GM21360 (cell line): ENCODE data around the gene GOLGA1.
"Not testable (repeated sequence)": the region's sequence is repeated elsewhere in the genome, so short reads cannot be mapped to it uniquely, and the experiment has no call there.

ENCODE experiments used
- ATAC-seq: cut with Tn5 transposase; IDR thresholded peaks from one replicate; pipeline ENCODE4 v1.9.1; 2021; ENCODE audit warnings: mild to moderate bottlenecking, moderate library complexity; ENCODE audit not compliant: unreplicated experiment

GOLGA1 gene

DNA sequence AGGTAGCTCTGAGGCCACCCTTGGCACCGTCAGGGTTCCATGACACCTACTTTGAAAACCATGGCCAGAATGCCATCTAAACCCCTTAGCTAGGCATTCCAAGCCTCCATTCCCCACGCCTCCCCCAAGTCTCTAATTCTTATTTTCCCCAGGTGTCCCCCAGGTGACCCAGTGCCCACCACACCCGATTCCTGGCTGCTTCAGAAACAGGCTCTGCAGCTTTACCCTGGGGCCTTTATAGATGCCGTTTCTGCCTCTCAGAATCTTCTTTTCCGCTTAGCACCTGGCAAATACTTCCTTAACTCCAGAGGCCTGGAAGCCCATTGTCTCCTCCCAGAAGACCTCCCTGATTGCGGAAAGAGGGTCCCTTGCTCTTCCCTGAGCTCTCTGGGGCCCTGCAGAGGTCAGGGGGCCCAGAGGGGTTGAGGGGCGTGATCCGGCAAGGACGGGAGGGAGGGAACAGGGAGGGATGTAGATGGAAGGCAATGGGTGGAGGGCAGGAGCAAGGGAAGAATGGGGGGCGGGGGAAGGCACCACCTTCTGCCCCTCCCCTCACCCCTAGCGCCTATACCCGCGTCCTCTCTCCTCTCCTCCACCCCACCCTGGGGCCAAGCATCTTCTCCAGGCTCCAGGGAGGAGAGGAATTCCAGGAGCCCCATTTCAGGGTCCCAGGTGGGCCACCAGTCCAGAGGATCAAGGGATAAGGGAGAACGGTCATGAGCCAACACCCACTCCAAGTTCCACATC is 99.6 kb downstream of the GOLGA1 start:
- no peak for ATAC-seq

DNA sequence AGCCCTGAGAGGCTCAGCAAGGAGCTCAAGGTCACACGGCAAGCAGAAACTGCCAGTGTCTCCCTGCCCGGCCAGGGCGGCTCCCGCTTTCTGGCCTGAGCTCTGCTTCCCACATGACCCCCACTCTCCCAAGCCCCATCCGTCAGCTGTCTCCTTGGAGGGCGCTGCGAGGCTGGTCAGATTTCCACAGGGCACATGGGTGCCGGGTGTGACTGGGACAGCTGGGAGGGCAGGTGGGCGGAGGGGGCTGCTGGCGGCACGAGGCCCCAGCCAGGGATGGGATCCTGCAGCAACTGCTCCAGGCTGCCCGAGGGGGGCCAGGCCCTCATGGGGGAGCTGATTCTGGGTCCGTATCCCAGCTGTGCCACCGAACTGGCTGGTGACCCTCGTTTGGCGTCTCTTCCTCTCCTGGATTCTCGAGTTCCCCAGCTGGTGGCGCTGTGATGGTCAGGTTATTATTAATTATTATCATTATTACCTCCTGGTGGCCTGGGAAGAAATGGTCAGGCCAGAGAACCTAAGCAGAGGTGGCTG is 100.5 kb downstream of the GOLGA1 start:
- ATAC-seq: no peak

DNA sequence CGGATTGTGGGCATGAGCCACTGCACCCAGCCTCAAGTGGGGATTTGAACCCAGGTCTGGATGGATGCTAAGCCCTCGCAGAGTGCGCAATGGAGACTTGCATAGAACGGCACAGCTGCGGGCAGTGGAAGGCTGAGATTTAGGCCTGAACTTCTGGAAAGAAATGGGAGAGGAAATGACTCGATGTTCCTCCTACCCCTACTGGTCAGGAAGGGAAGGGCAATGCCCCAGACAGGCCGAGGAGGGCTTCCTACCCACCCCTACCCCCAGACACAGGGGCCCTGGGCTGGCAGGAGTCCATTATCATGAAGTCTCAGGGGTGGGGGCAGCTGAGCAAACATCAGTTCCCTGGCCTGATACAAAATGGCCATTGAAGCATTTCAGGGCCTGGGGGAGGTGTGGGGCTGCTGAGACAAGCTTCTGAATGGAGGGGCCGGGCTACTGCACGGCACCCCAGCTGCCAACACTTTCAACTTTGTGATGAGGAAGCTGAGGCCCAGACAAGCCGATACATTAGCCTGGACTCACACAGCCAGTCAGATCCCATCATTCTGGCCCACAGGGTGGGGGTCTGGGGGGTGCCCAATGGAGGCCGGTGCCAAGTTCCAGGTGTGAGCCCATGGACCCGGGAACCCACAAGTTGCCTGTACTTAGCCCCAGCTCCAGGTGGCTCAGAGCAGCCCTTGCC is 101.1 kb downstream of the GOLGA1 start:
- no peak for ATAC-seq

DNA sequence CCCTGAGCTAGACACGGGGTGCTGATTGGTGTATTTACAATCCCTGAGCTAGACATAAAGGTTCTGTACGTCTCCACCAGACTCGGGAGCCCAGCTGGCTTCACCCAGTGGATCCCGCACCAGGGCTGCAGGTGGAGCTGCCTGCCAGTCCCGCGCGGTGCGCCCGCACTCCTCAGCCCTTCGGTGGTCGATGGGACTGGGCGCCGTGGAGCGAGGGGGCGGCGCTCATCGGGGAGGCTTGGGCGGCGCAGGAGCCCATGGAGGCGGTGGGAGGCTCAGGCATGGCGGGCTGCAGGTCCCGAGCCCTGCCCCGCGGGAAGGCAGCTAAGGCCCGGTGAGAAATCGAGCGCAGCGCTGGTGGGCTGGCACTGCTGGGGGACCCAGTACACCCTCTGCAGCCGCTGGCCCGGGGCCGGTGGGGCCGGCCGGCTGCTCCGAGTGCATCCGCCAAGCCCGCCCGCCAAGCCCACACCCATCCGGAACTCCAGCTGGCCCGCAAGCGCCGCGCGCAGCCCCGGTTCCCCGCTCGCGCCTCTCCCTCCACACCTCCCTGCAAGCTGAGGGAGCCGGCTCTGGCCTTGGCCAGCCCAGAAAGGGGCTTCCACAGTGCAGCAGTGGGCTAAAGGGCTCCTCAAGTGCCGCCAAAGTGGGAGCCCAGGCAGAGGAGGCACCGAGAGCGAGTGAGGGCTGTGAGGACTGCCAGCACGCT is 102.2 kb downstream of the GOLGA1 start:
- ATAC-seq: not testable (repeated sequence)

DNA sequence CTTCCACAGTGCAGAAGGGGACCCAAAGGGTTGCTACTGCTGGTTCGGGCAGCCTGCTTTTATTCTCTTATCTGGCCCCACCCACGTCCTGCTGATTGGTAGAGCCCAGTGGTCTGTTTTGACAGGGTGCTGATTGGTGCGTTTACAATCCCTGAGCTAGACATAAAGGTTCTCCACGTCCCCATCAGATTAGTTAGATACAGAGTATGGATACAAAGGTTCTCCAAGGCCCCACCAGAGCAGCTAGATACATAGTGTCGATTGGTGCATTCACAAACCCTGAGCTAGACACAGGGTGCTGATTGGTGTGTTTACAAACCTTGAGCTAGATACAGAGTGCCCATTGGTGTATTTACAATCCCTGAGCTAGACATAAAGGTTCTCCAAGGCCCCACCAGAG is 102.8 kb downstream of the GOLGA1 start:
- ATAC-seq: not testable (repeated sequence)

DNA sequence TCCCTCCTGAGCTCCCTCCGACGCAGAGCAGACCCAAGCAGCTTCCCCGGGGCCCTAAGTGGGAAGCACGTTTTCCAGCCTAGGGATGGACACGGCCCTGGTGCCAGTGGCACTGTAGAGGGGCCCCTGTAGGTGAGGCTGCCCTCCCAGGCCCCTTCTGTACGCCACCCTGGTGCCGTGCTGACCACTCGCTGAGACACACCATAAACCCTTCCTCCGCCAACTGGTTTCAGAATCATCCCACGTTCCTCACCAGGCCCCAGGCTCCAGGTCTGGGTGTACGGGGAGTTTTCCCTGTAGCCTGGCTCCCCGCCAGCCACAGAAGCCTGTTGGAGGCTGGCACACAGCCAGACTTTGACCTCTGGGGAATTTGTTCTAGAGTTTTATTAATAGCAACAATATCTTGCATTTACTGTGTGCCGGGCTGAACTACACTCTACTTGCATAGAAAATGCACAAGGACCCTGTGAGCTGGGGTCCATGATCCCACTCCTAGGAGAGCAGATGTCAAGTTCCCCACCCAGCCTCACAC is 105.8 kb downstream of the GOLGA1 start:
- ATAC-seq: no peak

DNA sequence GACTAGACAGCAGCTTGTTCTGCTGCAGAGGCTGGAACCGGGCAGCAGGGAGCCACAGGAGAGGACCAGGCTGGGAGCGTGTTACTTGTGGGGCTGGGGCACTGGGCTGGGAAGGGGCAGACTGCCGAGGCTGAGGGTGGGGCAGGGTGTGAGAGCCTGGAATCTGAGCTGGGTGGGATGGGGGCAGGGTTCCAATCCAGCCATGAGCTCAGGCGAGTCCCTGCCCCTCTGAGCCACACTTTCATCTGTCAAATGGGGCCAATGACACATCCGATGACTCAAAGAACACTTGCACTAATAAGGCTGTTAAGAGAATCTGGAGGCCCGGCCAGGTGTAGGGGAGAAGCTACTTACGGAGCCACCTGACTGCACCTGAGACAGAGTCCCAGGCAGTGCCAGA is 106.3 kb downstream of the GOLGA1 start:
- no peak for ATAC-seq

DNA sequence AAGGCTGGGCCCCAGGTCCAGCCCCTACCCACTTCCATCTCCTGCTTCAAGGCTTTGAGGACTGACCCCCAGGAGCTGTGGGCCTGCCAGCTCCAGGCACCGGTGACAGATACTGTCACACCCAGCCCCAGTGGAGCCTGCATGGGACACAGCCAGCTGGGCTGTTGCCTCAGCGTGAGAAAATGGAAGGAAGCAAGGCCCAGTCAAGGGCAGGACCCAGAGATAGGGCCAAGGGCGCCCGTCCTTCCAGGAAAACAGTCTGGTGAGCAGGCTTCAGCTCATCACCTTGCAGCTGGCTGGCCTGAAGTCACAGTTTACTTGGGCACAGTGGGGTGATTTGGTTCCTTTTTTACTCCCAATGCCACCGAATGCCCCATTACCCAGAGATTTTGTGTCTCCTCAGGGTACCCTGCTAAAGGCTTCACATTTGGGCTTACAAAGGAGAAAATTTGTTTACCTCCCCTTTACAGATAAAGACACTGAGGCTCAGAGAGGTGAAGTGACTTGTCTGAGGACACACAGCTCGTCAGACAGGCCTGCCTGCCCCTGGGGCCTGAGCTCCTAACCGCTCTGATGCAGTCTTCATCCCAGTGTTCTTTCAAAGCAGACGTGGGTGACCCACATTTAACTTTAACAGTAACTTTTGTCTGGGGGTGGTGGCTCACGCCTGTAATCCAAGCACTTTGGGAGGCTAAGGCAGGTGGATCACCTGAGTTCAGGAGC is 109.1 kb downstream of the GOLGA1 start:
- ATAC-seq: no peak

DNA sequence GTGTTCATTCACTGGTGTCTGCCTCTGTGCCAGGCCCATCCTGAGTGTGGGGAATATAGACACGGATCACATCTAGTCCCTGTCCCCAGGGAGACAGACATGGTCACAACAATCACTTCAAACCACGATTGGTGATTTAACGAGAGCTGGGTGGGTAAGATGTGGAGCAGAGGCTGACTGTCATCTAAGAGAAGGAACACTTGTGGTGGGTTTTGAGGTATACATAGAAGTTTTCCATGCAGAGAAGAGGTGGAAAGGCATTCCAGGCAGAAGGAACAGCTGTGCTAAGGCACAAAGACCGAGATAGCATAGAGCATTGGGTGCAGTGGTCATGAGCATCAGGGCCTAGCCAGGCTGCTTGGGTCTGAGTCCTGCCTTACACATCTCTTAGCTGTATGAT is 110.3 kb downstream of the GOLGA1 start:
- no peak for ATAC-seq

DNA sequence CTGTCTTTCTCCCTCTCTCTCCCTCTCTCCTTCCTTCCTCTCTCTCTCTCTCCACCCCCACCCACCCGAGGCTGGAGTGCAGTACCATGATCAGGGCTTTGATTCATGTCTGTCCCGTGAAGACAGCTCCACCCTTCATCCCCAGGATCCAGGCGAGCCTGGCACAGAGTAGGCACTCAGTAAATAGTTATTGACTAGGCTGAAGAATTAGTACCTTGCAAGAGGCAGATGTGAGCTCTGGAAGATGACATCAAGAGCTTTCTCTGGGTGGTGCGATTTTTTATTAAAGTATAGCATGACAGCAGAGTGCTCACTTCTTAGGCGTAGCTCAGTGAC is 111.6 kb downstream of the GOLGA1 start:
- no peak for ATAC-seq

DNA sequence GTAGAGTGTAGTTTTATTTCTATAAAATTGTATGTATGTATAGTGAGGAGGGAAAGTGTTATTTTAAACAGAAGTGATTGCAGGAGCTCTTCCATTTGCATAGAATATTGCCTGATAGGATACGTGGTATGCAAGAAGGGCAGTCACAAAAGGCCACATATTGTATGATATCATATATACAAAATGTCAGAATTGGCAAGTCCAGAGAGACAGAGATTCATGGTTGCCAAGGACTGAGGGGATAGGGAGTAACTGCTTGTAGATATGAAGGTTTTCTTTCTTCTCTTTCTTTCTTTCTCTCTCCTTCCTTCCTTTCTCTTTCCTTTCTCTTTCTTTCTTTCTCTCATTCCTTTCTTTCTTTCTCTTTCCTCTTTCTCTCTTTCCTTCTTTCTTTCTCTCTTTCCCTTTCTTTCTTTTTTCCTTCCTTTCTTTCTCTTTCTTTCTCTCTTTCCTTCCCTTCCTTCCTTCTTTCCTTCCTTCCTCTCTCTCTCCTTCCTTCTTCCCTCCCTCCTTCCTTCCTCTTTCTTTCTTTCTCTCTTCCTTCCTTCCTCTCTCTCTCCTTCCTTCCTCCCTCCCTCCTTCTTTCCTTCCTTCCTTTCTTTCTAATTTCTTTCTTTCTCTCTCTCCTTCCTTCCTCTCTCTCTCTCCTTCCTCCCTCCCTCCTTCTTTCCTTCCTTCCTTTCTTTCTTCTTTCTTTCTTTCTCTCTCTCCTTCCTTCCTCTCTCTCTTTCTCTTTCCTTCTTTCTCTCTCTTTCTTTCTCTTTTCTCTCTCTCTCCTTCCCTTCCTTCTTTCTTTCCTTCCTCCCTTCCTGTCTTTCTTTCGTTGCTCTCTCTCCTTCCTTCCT is 112.2 kb downstream of the GOLGA1 start:
- ATAC-seq: no peak
